Neuron (in vitro differentiated cells): ENCODE data around the gene BCCIP.

Experiments
- H2AFZ ChIP-seq: one replicate; pipeline ENCODE4 v1.6.1; 2013; ENCODE audit warnings: low read depth, mild to moderate bottlenecking, inconsistent platforms, low read length, moderate library complexity
- H3K27me3 ChIP-seq: one replicate; pipeline ENCODE4 v1.6.1; 2013; ENCODE audit warnings: low read length; ENCODE audit not compliant: insufficient read depth
- H3K36me3 ChIP-seq: one replicate; pipeline ENCODE4 v1.6.1; 2013; ENCODE audit warnings: low read length; ENCODE audit not compliant: insufficient read depth
- H3K4me1 ChIP-seq: one replicate; pipeline ENCODE4 v1.6.1; 2013; ENCODE audit warnings: low read length; ENCODE audit not compliant: insufficient read depth
- H3K4me3 ChIP-seq: 2 replicates; pipeline ENCODE4 v1.5.1; 2013; ENCODE audit warnings: mild to moderate bottlenecking, low read length, moderate library complexity
- H3K9me3 ChIP-seq: one replicate; pipeline ENCODE4 v1.6.1; 2013; ENCODE audit warnings: low read length

The BCCIP gene

GRCh38 chr10:125822878-125823662, at the start of gene BCCIP, which contains the start of gene UROS:
BCCIP (plus strand) TSS chr10:125823546; CDS start chr10:125823558, 12 bp downstream.
UROS (minus strand) TSS chr10:125823258; CDS start chr10:125816499, 6,759 bp downstream.
- peak within 1 kb of the TSS; percentile 91 for H3K4me3 ChIP-seq
- H3K4me1 ChIP-seq: peaks cover 14% of the 10 kb centered on the region

DNA sequence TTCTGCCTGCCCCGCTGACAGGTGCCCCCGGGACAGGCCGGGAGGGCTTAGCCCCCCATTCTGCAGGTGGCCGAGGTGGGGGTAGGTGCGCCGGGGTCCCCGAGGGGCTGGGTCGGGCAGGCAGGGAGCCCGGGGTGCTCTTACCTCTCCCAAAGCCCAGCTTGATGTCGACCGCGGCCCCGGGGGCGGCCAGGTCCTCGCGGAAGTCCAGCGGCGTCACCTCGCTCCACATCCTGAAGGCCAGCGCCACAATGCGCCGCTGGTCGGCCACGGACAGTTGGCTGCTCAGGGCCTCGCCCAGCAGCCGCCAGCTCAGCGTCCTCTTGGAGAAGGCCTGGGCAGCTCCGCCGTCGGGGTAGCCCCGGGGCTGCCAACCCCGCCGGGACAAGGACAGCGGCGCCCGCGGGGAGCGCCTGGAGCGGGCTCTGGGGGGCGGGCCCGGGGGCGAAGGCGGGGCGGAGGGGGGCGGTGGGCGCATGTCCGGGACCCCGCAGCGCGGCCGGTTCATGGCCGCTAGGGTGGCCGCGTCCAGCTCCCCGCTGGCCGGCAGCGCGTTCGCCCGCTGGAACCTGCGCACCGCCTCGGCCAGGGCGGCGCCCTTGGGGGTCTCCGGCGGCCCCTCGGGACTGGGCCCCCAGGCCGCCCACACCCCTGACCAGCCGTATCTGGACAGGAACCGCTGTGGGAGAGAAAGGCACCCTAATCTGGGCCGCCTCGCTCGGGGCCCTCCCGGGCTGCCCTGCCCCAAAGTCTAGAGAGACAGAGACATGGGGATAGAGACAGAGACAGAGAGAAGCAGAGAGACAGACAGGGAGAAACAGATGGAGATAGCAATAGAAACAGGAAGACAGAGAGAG, 49.4 kb upstream of the BCCIP start:
- Histone ChIP-seq H3K9me3 (no peaks in the 10 kb centered on the region), H3K4me1 (no peaks in the 10 kb centered on the region), H2AFZ (no peak overlapping the region), H3K27me3 (no peaks in the 10 kb centered on the region), H3K36me3 (peaks cover 7% of the 10 kb centered on the region), H3K4me3 (no peak overlapping the region)

More at GRCh38 chr10:125822878-125823662, at the start of gene BCCIP, which contains the start of gene UROS:
- Histone ChIP-seq H3K9me3 (no peaks in the 10 kb centered on the region), H3K27me3 (no peaks in the 10 kb centered on the region), H2AFZ (peak within 1 kb of the TSS; percentile 17), H3K36me3 (peaks cover 20% of the 10 kb centered on the region)

- H3K4me3 ChIP-seq: no peak overlapping the region
- H3K27me3 ChIP-seq: no peaks in the 10 kb centered on the region
- H2AFZ ChIP-seq: no peak overlapping the region
- H3K9me3 ChIP-seq: no peaks in the 10 kb centered on the region
- H3K4me1 ChIP-seq: no peaks in the 10 kb centered on the region
- peaks cover under 1% of the 10 kb centered on the region for H3K36me3 ChIP-seq
Measured at GRCh38 chr10:125774581-125775191, 48.7 kb upstream of the BCCIP start.

DNA sequence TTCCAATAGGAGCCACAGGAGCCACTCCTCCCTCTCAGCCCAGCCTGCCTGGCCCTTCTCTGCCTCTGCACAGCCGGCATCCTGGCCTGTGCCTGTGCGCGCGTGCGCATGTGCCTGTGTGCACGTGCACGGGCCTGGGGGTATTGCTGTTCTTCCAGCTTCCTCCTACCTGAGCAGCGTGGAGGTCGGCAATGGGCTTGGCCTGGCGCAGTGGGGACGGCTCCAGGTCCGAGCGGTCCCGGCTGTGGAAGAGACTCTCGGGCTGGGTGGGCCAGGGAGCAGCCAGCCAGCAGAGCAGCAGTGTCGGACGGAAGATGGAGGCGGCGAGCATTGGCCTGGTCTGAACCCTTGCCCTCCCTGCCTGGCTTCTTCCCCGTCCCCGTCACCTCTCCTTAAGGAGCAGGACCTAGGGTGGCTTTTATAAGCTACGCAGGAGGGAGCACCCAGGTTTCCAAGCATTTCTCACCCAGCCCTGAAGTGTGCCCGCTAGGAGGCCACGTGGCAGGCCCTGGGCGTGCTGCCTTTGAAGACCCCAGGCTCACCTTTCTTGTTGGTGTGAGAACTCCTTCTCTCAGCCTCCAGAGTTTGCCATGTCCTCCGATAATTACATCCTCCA, 47.7 kb upstream of the BCCIP start, which contains the start of gene MMP21:
MMP21 (minus strand) TSS at position 331 of the 616 bp plus-strand sequence; CDS start at position 331, 0 bp downstream.
- H3K4me3 ChIP-seq: no peak within 1 kb of the TSS
- no peak within 1 kb of the TSS for H2AFZ ChIP-seq
- H3K9me3 ChIP-seq: no peaks in the 10 kb centered on the region
- no peaks in the 10 kb centered on the region for H3K27me3 ChIP-seq
- no peaks in the 10 kb centered on the region for H3K36me3 ChIP-seq
- no peaks in the 10 kb centered on the region for H3K4me1 ChIP-seq

DNA sequence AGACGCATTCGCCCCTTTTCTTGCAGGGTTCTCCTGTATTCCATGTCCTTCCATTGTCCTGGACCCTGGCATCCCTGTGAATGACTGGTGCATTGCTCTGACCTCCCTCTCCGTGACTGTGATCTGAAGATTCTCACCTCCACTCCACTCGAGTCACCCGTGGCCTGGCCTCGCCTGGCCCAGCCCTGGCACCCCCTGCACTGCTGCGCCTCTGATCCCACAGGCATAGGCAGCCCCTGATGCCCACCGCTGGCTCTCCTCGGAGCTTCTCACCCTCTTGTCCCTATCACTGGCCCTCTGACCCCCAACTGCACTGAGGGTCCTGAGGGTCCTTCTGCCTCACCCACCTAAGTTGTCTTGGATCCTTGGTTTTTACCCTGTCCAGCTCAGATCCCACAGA, 45.5 kb upstream of the BCCIP start:
- Histone ChIP-seq H3K9me3 (no peaks in the 10 kb centered on the region), H2AFZ (no peak overlapping the region), H3K36me3 (no peaks in the 10 kb centered on the region), H3K27me3 (no peaks in the 10 kb centered on the region), H3K4me1 (peaks cover 8% of the 10 kb centered on the region), H3K4me3 (no peak overlapping the region)

GRCh38 chr10:125778556-125778955, 44.8 kb upstream of the BCCIP start:
- Histone ChIP-seq H3K9me3 (no peaks in the 10 kb centered on the region), H3K4me3 (no peak overlapping the region), H3K36me3 (no peaks in the 10 kb centered on the region), H3K4me1 (peaks cover 11% of the 10 kb centered on the region), H2AFZ (no peak overlapping the region), H3K27me3 (no peaks in the 10 kb centered on the region)

DNA sequence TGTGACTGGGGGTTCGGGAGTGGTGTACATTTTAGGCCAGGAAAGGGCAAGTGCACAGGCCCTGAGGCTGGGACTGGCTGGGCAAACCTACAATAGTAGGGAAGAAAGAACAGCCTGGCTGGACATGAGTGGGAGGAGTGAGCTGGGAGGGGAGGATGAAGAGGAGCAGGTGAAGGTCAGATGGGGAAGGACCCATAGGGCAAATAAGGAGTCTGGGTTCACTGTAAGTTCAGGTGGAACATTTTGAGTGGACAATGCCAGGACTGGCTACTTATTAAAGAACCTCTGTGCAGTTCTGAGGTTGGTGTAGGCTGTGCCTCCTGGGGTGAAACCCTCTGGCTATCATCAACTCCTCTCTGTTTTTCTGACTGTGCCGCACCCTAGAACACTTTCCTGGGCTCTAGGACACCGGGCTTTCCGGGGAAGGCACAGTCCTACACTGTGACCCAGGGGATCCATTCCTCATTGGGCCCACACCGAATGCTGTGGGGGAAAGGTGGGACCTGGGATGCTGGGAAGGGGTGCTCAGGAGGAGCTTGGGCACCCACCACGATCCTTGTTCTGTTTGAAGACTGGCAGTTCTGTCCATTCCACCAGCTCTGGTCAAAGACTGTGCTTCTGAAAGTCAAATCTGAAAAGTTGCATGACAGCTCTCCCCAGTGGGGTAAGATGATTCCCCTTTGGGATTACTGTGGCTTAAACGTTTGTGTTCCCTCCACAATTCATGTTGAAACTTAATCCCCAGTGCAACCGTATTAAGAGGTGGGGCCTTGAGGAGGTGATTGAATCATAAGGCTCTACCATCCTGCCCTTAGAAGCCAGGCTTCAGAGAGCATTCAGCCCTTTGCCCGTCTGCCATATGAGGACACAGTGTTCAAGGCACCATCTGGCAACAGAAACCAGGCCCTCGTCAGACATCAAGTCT, 43.7 kb upstream of the BCCIP start:
- Histone ChIP-seq H2AFZ (no peak overlapping the region), H3K4me1 (peaks cover 11% of the 10 kb centered on the region), H3K9me3 (no peaks in the 10 kb centered on the region), H3K27me3 (no peaks in the 10 kb centered on the region), H3K36me3 (no peaks in the 10 kb centered on the region), H3K4me3 (no peak overlapping the region)

DNA sequence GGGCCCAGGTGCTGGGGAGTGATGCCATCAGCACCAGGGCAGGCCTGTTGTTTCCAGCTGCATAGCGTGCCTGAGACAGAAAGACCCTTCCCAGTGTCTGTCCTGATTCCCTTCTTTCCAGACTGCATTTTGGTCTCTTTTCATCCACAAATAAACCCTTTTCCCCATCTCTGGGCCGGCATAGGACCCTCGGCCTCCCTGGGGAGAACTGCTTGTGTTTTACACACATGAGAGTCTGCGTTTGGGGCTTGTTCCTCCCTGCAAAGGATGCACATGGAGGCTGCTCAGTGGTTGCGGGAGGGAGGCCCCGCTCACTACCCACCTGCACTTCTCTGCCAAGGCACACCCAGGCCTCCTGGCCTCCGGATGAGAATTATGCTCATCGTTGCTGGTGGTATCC, 42.0 kb upstream of the BCCIP start:
- no peaks in the 10 kb centered on the region for H3K9me3 ChIP-seq
- H3K27me3 ChIP-seq: no peaks in the 10 kb centered on the region
- no peaks in the 10 kb centered on the region for H3K36me3 ChIP-seq
- H2AFZ ChIP-seq: no peak overlapping the region
- H3K4me3 ChIP-seq: no peak overlapping the region
- peaks cover 11% of the 10 kb centered on the region for H3K4me1 ChIP-seq

GRCh38 chr10:125782054-125782453, 41.3 kb upstream of the BCCIP start:
- Histone ChIP-seq H2AFZ (no peak overlapping the region), H3K36me3 (no peaks in the 10 kb centered on the region), H3K4me1 (peaks cover 11% of the 10 kb centered on the region), H3K27me3 (no peaks in the 10 kb centered on the region), H3K4me3 (no peak overlapping the region), H3K9me3 (no peaks in the 10 kb centered on the region)

DNA sequence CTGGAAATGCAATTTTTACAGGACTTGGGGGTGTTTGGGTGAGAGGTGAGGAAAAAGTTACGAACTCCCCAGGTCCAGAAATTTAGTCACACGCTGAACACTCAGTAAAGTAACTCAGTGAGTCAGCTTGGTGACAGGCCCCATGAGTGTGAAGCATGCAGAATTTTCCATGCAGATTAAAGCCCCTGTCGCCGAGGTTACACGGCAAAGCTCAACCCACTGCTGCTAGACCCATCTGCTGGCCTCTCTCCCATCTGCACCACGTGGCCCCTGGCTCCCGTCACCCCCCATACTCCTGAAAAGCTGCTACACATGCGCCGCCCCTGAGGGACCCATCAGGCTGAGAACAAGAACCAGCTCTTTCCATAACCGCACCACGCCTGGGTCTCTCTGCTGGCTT, 40.7 kb upstream of the BCCIP start:
- Histone ChIP-seq H3K36me3 (no peaks in the 10 kb centered on the region), H3K4me1 (peaks cover 11% of the 10 kb centered on the region), H3K27me3 (no peaks in the 10 kb centered on the region), H3K9me3 (no peaks in the 10 kb centered on the region), H2AFZ (no peak overlapping the region), H3K4me3 (no peak overlapping the region)

DNA sequence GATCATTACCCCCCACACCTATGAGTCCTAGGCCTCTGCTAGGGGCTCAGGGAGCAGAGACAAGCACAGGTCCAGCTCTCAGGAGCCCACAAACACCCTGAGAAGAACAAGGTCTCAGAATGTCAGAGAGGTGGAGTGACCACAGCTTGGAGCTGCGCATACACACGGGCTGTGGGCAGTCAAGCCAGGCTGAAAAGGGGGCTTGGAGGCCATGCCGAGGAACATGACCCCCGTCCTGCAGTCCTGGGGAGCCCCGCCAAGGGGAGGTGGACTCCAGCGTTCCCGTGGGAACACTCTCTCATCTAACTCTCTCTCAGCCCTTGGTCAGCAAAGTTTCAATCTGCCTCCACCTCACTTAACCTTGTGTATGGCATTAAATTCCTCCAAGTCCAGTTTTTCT, 39.9 kb upstream of the BCCIP start:
- H3K4me3 ChIP-seq: no peak overlapping the region
- H3K4me1 ChIP-seq: peaks cover 11% of the 10 kb centered on the region
- no peaks in the 10 kb centered on the region for H3K27me3 ChIP-seq
- no peaks in the 10 kb centered on the region for H3K9me3 ChIP-seq
- H2AFZ ChIP-seq: no peak overlapping the region
- no peaks in the 10 kb centered on the region for H3K36me3 ChIP-seq

DNA sequence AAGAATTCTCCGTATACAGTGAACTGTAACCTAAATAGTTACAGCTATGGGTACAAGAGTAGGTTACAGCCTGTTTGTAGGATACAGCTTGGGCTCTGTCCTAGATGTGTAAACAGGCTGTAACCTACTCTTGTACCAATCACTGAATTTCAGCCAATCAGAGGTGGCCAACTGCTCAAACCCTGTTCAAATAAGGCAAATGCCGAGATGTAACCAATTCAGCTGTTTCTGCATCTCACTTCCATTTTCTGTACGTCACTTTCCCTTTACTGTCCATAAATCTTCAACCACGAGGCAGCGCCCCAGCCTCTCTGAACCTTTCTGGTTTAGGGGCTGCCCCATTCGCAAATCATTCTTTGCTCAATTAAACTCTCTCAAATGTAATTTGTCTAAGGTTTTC, 39.4 kb upstream of the BCCIP start:
- Histone ChIP-seq H3K27me3 (no peaks in the 10 kb centered on the region), H3K4me1 (peaks cover 11% of the 10 kb centered on the region), H3K36me3 (peaks cover 4% of the 10 kb centered on the region), H2AFZ (no peak overlapping the region), H3K9me3 (no peaks in the 10 kb centered on the region), H3K4me3 (no peak overlapping the region)
